ENCODE measurements around the gene DYNLT1. TPM values are rescaled to one million over a fixed set of nuclear protein-coding genes. Genes with fewer than 3 reads are reported as not detected.

The DYNLT1 gene
- polyA plus RNA-seq, 1 donor from 2014 or later = 320 TPM

- Histone ChIP-seq H3K9me3 (ENCODE audit: low read length) (no peaks in the 10 kb centered on the region), H3K27me3 (ENCODE audit: insufficient read depth, low read depth, low read length) (no peaks in the 10 kb centered on the region), H3K27ac (ENCODE audit: low read length) (no peak overlapping the region), H2AFZ (ENCODE audit: low read depth, low read length) (no peak overlapping the region), H3K9ac (ENCODE audit: low read length) (no peak overlapping the region), H3K4me3 (ENCODE audit: low read length) (no peak overlapping the region), H3K36me3 (ENCODE audit: insufficient read depth, low read length) (peaks cover 11% of the 10 kb centered on the region), H3F3A (ENCODE audit: insufficient read depth, low read length, poor library complexity, severe bottlenecking) (no peaks in the 10 kb centered on the region), H3K4me2 (ENCODE audit: low read length) (no peak overlapping the region), H3K9me2 (ENCODE audit: insufficient read depth, low read length) (no peaks in the 10 kb centered on the region), H4K20me1 (ENCODE audit: insufficient read depth) (no peaks in the 10 kb centered on the region), H3K79me2 (replicated peaks; ENCODE audit: insufficient read depth, low read length) (peaks cover 23% of the 10 kb centered on the region)
- TF ChIP-seq POLR2AphosphoS5 (IDR thresholded peaks at IDR 0.05) = no peak
- TF ChIP-seq SMC3 (conservative IDR thresholded peaks at IDR 0.05; ENCODE audit: poor library complexity) = no peak
- TF ChIP-seq EZH2 (IDR thresholded peaks at IDR 0.05; ENCODE audit: borderline replicate concordance, insufficient read depth, low read length, poor library complexity, severe bottlenecking) = no peak
- TF ChIP-seq REST (IDR thresholded peaks at IDR 0.05; ENCODE audit: borderline replicate concordance) = no peak
- TF ChIP-seq MXI1 (conservative IDR thresholded peaks at IDR 0.05; ENCODE audit: poor library complexity, severe bottlenecking) = no peak
- TF ChIP-seq CTCF (IDR thresholded peaks at IDR 0.05; ENCODE audit: poor library complexity, severe bottlenecking) = no peak
- no peak for TF ChIP-seq EP300 (conservative IDR thresholded peaks at IDR 0.05; ENCODE audit: poor library complexity, severe bottlenecking)
- TF ChIP-seq RAD21 (conservative IDR thresholded peaks at IDR 0.05) = no peak
- TF ChIP-seq TAF1 (IDR thresholded peaks at IDR 0.05; ENCODE audit: low read depth) = no peak
Measured at GRCh38 chr6:158646023-158646910, 1.7 kb upstream of the DYNLT1 start.

GRCh38 chr6:158645064-158646022, 800 bp upstream of the DYNLT1 start:
- TF ChIP-seq MXI1 (conservative IDR thresholded peaks at IDR 0.05; ENCODE audit: poor library complexity, severe bottlenecking) = no peak
- no peak for TF ChIP-seq SMC3 (conservative IDR thresholded peaks at IDR 0.05; ENCODE audit: poor library complexity)
- TF ChIP-seq EZH2 (IDR thresholded peaks at IDR 0.05; ENCODE audit: borderline replicate concordance, insufficient read depth, low read length, poor library complexity, severe bottlenecking) = no peak
- no peak for TF ChIP-seq TAF1 (IDR thresholded peaks at IDR 0.05; ENCODE audit: low read depth)
- TF ChIP-seq POLR2AphosphoS5 (IDR thresholded peaks at IDR 0.05) = no peak
- TF ChIP-seq RAD21 (conservative IDR thresholded peaks at IDR 0.05) = no peak
- TF ChIP-seq CTCF (IDR thresholded peaks at IDR 0.05; ENCODE audit: poor library complexity, severe bottlenecking) = no peak
- TF ChIP-seq EP300 (conservative IDR thresholded peaks at IDR 0.05; ENCODE audit: poor library complexity, severe bottlenecking) = no peak
- no peak for TF ChIP-seq REST (IDR thresholded peaks at IDR 0.05; ENCODE audit: borderline replicate concordance)
- no peaks in the 10 kb centered on the region for H3F3A ChIP-seq (ENCODE audit: insufficient read depth, low read length, poor library complexity, severe bottlenecking)
- peaks cover 31% of the 10 kb centered on the region for H3K79me2 ChIP-seq (replicated peaks; ENCODE audit: insufficient read depth, low read length)
- H2AFZ ChIP-seq (ENCODE audit: low read depth, low read length) = peak overlapping the region; percentile 86
- no peaks in the 10 kb centered on the region for H3K27me3 ChIP-seq (ENCODE audit: insufficient read depth, low read depth, low read length)
- no peaks in the 10 kb centered on the region for H3K9me3 ChIP-seq (ENCODE audit: low read length)
- peak overlapping the region; percentile 46 for H3K4me2 ChIP-seq (ENCODE audit: low read length)
- H4K20me1 ChIP-seq (ENCODE audit: insufficient read depth) = no peaks in the 10 kb centered on the region
- peak overlapping the region; percentile 96 for H3K27ac ChIP-seq (ENCODE audit: low read length)
- peak overlapping the region; percentile 100 for H3K9ac ChIP-seq (ENCODE audit: low read length)
- peaks cover 11% of the 10 kb centered on the region for H3K36me3 ChIP-seq (ENCODE audit: insufficient read depth, low read length)
- peak overlapping the region; percentile 99 for H3K4me3 ChIP-seq (ENCODE audit: low read length)
- no peaks in the 10 kb centered on the region for H3K9me2 ChIP-seq (ENCODE audit: insufficient read depth, low read length)

Measured in neural cell (in vitro differentiated cells).